ENCODE data around the gene KCNH1. TPM values are rescaled to one million over a fixed set of nuclear protein-coding genes. Genes with fewer than 3 reads are reported as not detected.

KCNH1 gene
- total RNA-seq, 2 donors from 2014 or later = 0.68 to 1.2 TPM

DNA sequence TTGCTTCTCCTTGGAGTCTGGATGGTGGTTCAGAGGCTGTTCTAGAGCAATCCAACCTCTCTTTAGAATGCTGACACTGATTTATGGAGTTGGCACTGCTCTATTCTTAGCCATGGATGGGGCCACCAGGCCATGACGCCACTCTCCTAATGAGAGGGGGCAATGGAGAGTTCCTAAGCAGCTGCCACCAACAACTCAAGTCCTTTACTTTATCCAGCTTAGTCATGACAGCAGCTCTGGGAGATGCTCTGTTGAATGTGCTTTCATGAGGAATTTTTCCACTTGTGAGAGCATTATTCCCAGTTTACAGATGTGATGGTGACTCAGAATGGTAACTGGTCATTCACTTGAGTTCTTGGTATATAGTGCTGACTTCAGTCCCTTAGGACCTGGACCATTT lies 438.9 kb downstream of the KCNH1 start:
- Histone ChIP-seq H3K4me1 (replicated peaks) (no peaks in the 10 kb centered on the region), H3K4me3 (no peak overlapping the region), H3K9me3 (no peaks in the 10 kb centered on the region), H3K27ac (no peak overlapping the region), H3K36me3 (no peaks in the 10 kb centered on the region), H3K27me3 (replicated peaks; ENCODE audit: insufficient read depth) (no peaks in the 10 kb centered on the region)
- no peak for DNase-seq (ENCODE audit: low spot score)
- TF ChIP-seq POLR2AphosphoS5 (IDR thresholded peaks at IDR 0.05) = no peak
- TF ChIP-seq POLR2A (IDR thresholded peaks at IDR 0.05) = no peak
- TF ChIP-seq CTCF (IDR thresholded peaks at IDR 0.05) = no peak
- intact Hi-C loops (cut with DNase I) = no loop called here
- 88% methylated on average over 1 of the region's 1 CpG for WGBS

GRCh38 chr1:210692796-210693195 lies 441.2 kb downstream of the KCNH1 start:
- Histone ChIP-seq H3K27ac (no peak overlapping the region), H3K27me3 (replicated peaks; ENCODE audit: insufficient read depth) (no peaks in the 10 kb centered on the region), H3K4me1 (replicated peaks) (no peaks in the 10 kb centered on the region), H3K36me3 (no peaks in the 10 kb centered on the region), H3K4me3 (no peak overlapping the region), H3K9me3 (no peaks in the 10 kb centered on the region)
- DNase-seq (ENCODE audit: low spot score) = no peak
- intact Hi-C loops (cut with DNase I) = no loop called here
- 76% methylated on average over 7 of the region's 7 CpGs for WGBS
- no peak for TF ChIP-seq POLR2A (IDR thresholded peaks at IDR 0.05)
- no peak for TF ChIP-seq CTCF (IDR thresholded peaks at IDR 0.05)
- no peak for TF ChIP-seq POLR2AphosphoS5 (IDR thresholded peaks at IDR 0.05)

DNA sequence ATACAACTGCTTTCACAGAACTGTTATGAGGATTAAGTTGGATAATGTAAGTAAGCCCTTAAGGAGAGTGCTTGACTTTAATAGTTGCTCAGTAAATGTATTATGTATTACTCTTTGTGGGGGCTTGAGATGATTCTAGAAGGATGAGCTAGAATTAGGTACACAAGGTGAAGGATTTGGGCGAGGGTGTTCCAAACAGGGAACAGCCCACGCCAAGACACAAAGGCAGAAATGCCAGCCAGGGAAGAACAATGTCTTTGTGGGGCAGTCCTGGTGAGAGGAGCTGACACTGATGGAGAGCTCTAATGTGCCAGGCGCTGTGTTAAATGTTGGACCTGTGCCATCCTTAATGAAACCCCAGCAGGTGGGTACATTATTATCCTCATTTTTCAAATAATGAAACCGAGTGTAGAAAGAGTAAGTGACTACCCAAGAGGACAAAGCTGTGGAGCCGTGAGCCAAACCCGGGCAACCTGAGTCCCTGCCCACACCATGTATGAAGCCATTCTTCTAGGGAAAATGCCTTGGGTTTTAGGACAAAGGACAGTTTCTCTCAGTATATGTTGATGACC lies 442.8 kb downstream of the KCNH1 start:
- H3K27ac ChIP-seq = no peak overlapping the region
- H3K27me3 ChIP-seq (replicated peaks; ENCODE audit: insufficient read depth) = no peaks in the 10 kb centered on the region
- TF ChIP-seq POLR2AphosphoS5 (IDR thresholded peaks at IDR 0.05) (no peak), POLR2A (IDR thresholded peaks at IDR 0.05) (no peak), CTCF (IDR thresholded peaks at IDR 0.05) (no peak)
- intact Hi-C loops (cut with DNase I) = no loop called here
- no peaks in the 10 kb centered on the region for H3K4me1 ChIP-seq (replicated peaks)
- no peaks in the 10 kb centered on the region for H3K36me3 ChIP-seq
- no peak for DNase-seq (ENCODE audit: low spot score)
- WGBS = 93% methylated on average over 6 of the region's 6 CpGs
- H3K4me3 ChIP-seq = no peak overlapping the region
- no peaks in the 10 kb centered on the region for H3K9me3 ChIP-seq

- H3K27me3 ChIP-seq (replicated peaks; ENCODE audit: insufficient read depth) = no peaks in the 10 kb centered on the region
- H3K27ac ChIP-seq = no peak overlapping the region
- DNase-seq (ENCODE audit: low spot score) = no peak
- no peak for TF ChIP-seq CTCF (IDR thresholded peaks at IDR 0.05)
- no peak for TF ChIP-seq POLR2A (IDR thresholded peaks at IDR 0.05)
- no peak for TF ChIP-seq POLR2AphosphoS5 (IDR thresholded peaks at IDR 0.05)
- WGBS = 81% methylated on average over 5 of the region's 5 CpGs
- no peaks in the 10 kb centered on the region for H3K36me3 ChIP-seq
- no peaks in the 10 kb centered on the region for H3K4me1 ChIP-seq (replicated peaks)
- H3K4me3 ChIP-seq = no peak overlapping the region
- intact Hi-C loops (cut with DNase I) = no loop called here
- no peaks in the 10 kb centered on the region for H3K9me3 ChIP-seq
Observed at GRCh38 chr1:210690236-210690635, 443.7 kb downstream of the KCNH1 start.

DNA sequence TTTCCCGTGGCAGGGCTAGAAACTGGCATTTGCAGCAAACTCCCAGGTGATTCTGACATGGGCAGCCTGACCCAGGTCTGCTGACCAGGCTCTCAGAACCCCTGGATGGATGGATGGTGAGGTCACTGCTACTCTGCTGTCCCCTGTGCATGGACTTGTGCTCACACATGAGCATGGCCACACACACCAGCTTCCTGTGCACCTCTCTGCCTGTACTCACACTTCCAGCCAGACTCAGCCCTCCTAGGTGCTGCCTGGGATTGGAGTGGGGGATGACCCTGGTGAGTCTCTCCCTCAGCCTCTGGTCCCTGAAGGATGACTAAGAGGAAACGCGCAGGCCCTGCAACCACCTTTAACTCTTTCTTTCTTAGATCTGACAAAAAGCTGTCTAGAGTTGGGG lies 444.1 kb downstream of the KCNH1 start:
- WGBS = 86% methylated on average over 3 of the region's 3 CpGs
- no peaks in the 10 kb centered on the region for H3K9me3 ChIP-seq
- no peaks in the 10 kb centered on the region for H3K36me3 ChIP-seq
- intact Hi-C loops (cut with DNase I) = no loop called here
- H3K4me3 ChIP-seq = no peak overlapping the region
- no peak for DNase-seq (ENCODE audit: low spot score)
- TF ChIP-seq CTCF (IDR thresholded peaks at IDR 0.05) (no peak), POLR2A (IDR thresholded peaks at IDR 0.05) (no peak), POLR2AphosphoS5 (IDR thresholded peaks at IDR 0.05) (no peak)
- H3K4me1 ChIP-seq (replicated peaks) = no peaks in the 10 kb centered on the region
- H3K27me3 ChIP-seq (replicated peaks; ENCODE audit: insufficient read depth) = no peaks in the 10 kb centered on the region
- H3K27ac ChIP-seq = no peak overlapping the region

Measured in prostate gland (tissue), 2 donors.